Loucy (cell line): Measurements from ENCODE around the gene ARIH2.

Experiments used
- EZH2phosphoT487 ChIP-seq: fragments of 200-600 bp; IDR thresholded peaks from 2 replicates; pipeline ENCODE4 v1.6.1; 2018; ENCODE audit warnings: antibody characterized with exemption, mild to moderate bottlenecking, moderate library complexity, borderline replicate concordance
- TF ChIP-seq, protein P1 (sequence below): fragments of 200-600 bp; sonication (generic); conservative IDR thresholded peaks from 2 replicates; pipeline ENCODE4 v1.5.1; 2014; ENCODE audit warnings: mild to moderate bottlenecking, antibody characterized with exemption, low read length

DNA sequence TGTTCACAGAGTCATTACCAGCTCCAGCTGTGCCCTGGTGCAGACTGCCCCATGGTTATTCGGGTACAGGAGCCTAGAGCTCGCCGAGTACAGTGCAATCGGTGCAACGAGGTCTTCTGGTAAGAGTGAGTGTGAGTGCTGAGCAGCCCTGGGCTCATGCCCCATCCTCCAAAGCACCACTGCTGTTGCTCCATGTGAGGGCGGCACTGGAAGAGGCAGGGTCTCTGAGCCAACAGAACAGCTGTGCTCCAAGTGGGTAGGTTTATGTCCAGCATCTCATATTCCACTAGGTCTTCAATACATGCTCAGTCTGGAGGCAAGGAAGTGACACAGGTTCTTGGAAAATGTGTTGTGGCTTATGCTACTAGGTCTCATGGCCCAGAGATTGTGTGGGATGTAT, 51.9 kb downstream of the ARIH2 start:
- TF ChIP-seq, protein P1, sequence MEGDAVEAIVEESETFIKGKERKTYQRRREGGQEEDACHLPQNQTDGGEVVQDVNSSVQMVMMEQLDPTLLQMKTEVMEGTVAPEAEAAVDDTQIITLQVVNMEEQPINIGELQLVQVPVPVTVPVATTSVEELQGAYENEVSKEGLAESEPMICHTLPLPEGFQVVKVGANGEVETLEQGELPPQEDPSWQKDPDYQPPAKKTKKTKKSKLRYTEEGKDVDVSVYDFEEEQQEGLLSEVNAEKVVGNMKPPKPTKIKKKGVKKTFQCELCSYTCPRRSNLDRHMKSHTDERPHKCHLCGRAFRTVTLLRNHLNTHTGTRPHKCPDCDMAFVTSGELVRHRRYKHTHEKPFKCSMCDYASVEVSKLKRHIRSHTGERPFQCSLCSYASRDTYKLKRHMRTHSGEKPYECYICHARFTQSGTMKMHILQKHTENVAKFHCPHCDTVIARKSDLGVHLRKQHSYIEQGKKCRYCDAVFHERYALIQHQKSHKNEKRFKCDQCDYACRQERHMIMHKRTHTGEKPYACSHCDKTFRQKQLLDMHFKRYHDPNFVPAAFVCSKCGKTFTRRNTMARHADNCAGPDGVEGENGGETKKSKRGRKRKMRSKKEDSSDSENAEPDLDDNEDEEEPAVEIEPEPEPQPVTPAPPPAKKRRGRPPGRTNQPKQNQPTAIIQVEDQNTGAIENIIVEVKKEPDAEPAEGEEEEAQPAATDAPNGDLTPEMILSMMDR: no peak
- no peak for TF ChIP-seq EZH2phosphoT487
